GM23248 (cell line): ENCODE data around the gene TM2D1. TPM values are rescaled to one million over a fixed set of nuclear protein-coding genes. Genes with fewer than 3 reads are reported as not detected.
A peak's percentile ranks its signal among the peaks of the same experiment; 100 is the strongest.

Source experiments
- DNase-seq: peaks from one replicate; pipeline ENCODE4 v3.0.0-alpha.2; 2015
- H2AFZ ChIP-seq: fragments of 200-600 bp; sonication (generic); 2 replicates; pipeline ENCODE4 v1.6.1; 2016; ENCODE audit warnings: antibody characterized with exemption
- H3F3A ChIP-seq: fragments of 200-600 bp; sonication (generic); 2 replicates; pipeline ENCODE4 v1.6.1; 2016; ENCODE audit warnings: mild to moderate bottlenecking, antibody characterized with exemption, mixed run types; ENCODE audit not compliant: insufficient read depth
- H3K27ac ChIP-seq: fragments of 200-600 bp; sonication (generic); 2 replicates; pipeline ENCODE4 v1.5.1; 2016; ENCODE audit warnings: mild to moderate bottlenecking
- H3K27me3 ChIP-seq: fragments of 200-600 bp; sonication (generic); replicated peaks from 2 replicates; pipeline ENCODE4 v1.6.1; 2016; ENCODE audit warnings: mild to moderate bottlenecking; ENCODE audit not compliant: insufficient read depth
- H3K36me3 ChIP-seq: fragments of 200-600 bp; sonication (generic); 2 replicates; pipeline ENCODE4 v1.6.1; 2016; ENCODE audit warnings: low read depth, mild to moderate bottlenecking
- H3K4me1 ChIP-seq: fragments of 200-600 bp; sonication (generic); 2 replicates; pipeline ENCODE4 v1.6.1; 2016; ENCODE audit warnings: mild to moderate bottlenecking; ENCODE audit not compliant: insufficient read depth
- H3K4me2 ChIP-seq: fragments of 200-600 bp; sonication (generic); one replicate; pipeline ENCODE4 v1.6.1; 2016; ENCODE audit warnings: mild to moderate bottlenecking; ENCODE audit not compliant: unreplicated experiment
- H3K4me3 ChIP-seq: fragments of 200-600 bp; sonication (generic); 2 replicates; pipeline ENCODE4 v1.5.1; 2016; ENCODE audit warnings: mild to moderate bottlenecking
- H3K79me2 ChIP-seq: fragments of 200-600 bp; sonication (generic); 2 replicates; pipeline ENCODE4 v1.6.1; 2016; ENCODE audit warnings: mild to moderate bottlenecking; ENCODE audit not compliant: insufficient read depth
- H3K9ac ChIP-seq: fragments of 200-600 bp; sonication (generic); 2 replicates; pipeline ENCODE4 v1.6.1; 2016; ENCODE audit warnings: mild to moderate bottlenecking
- H3K9me2 ChIP-seq: fragments of 200-600 bp; sonication (generic); 2 replicates; pipeline ENCODE4 v1.6.1; 2016; ENCODE audit warnings: mixed run types, mild to moderate bottlenecking, moderate library complexity; ENCODE audit not compliant: insufficient read depth
- H3K9me3 ChIP-seq: fragments of 200-600 bp; sonication (generic); one replicate; pipeline ENCODE4 v1.6.1; 2017; ENCODE audit warnings: low read depth
- H4K20me1 ChIP-seq: fragments of 200-600 bp; sonication (generic); 2 replicates; pipeline ENCODE4 v1.6.0; 2016; ENCODE audit not compliant: insufficient read depth
- EZH2 ChIP-seq: fragments of 200-600 bp; sonication (generic); IDR thresholded peaks from 2 replicates; pipeline ENCODE4 v1.6.1; 2018; ENCODE audit warnings: antibody characterized with exemption, mild to moderate bottlenecking; ENCODE audit not compliant: insufficient read depth, poor library complexity, severe bottlenecking
- EZH2phosphoT487 ChIP-seq: fragments of 200-600 bp; sonication (generic); IDR thresholded peaks from 2 replicates; pipeline ENCODE4 v1.6.1; 2018; ENCODE audit warnings: antibody characterized with exemption, moderate library complexity, mild to moderate bottlenecking, low read depth; ENCODE audit not compliant: insufficient read depth
- WGBS, 2 experiments: methylation state at CpG; one replicate each; pipeline ENCODE4 v1.1.6; 2015 to 2017; ENCODE audit warnings: low lambda C conversion rate in 2 of 2, low coverage in 1 of 2; ENCODE audit errors: missing lambda C conversion rate in 2 of 2; 5-methylcytosine and 5-hydroxymethylcytosine counted together
- in situ Hi-C: fragments of 300-500 bp; cut with MboI; formaldehyde crosslinking; loops from 2 replicates; pipeline ENCODE4 v1.15.0; 2020
- polyA plus RNA-seq: library from polyadenylated mRNA; unstranded; fragments of >200 nt; fragmentation: Nextera tagmentation; extraction: Ambion mirVana; gene quantifications from 2 replicates; pipeline ENCODE4 v1.2.1, GENCODE V29; 2016
- total RNA-seq: library from RNA; depleted of rRNA; stranded (reverse); fragments of >200 nt; shearing (Covaris generic); gene quantifications from 2 replicates; pipeline ENCODE4 v1.2.3, GENCODE V29; 2014

Gene TM2D1
- total and polyA plus RNA-seq, 2 experiments from 2014 or later, result 81.0 to 91.8 TPM

DNA sequence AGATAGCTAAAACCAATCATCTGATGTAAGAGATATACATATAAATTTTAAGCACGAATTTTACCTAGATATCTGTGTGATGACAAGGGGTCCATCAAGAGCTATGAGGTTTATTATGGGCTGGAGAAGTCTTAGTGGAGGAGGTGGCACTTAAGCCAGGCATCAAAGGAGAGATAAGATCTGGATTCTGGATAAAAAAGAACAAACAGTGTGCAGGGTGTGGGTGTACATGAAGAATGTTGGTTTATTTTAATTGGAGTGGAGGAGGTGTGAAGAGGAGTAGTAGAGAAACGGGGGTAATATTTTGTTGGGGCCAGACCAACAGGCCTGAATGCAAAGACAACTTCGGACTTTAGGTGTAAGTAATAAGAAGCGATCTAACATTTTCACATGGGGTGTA, 80.6 kb downstream of the TM2D1 start:
- no peaks in the 10 kb centered on the region for H3K9me2 ChIP-seq
- no peaks in the 10 kb centered on the region for H3F3A ChIP-seq
- in situ Hi-C loops, result no loop called here
- no peaks in the 10 kb centered on the region for H4K20me1 ChIP-seq
- 82 to 84% methylated on average over 4 of the region's 4 CpGs for WGBS, 2 experiments
- H2AFZ ChIP-seq, result no peak overlapping the region
- H3K36me3 ChIP-seq, result no peaks in the 10 kb centered on the region
- H3K4me3 ChIP-seq, result no peak overlapping the region
- no peak for DNase-seq
- TF ChIP-seq EZH2 (no peak), EZH2phosphoT487 (no peak)
- H3K9me3 ChIP-seq, result no peaks in the 10 kb centered on the region
- H3K27ac ChIP-seq, result no peak overlapping the region
- no peaks in the 10 kb centered on the region for H3K79me2 ChIP-seq
- H3K9ac ChIP-seq, result no peak overlapping the region
- no peak overlapping the region for H3K4me2 ChIP-seq
- H3K27me3 ChIP-seq, result no peaks in the 10 kb centered on the region
- no peaks in the 10 kb centered on the region for H3K4me1 ChIP-seq

DNA sequence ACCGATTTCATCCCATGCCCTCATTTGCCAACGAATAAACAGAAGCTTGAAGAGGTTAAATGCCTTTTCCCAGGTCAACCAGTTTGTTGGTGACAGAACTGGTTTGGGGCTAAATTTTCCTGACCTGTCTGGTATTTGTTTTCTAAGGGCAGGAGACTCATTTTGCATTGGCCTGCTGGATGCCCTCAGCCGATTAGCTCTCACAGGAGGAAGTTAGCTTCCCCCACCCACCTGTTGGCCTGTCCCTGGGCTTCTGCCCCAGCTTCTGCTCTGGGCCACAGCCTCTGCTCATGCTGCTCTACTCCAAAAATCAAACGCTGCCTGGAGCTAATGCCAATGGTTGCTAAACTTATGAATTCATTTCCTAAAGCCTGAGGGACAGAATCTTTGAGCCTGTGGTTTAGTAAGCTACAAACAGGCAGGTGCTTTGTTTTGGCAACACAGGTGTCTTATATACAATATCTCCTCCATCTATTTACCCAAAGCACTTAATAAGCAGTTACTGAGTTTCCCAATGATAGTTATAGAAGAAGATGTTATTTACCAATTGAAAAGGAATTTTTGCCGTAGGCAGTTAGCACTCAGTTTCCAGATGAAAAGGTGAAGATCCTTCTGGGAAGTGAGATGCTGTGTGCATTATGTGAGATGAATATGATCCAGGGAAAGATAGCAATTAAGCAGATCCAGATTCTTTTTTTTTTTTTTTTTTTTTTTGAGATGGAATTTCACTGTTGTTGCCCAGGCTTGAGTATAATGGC, 82.3 kb downstream of the TM2D1 start:
- Histone ChIP-seq H2AFZ (no peak overlapping the region), H3K27ac (no peak overlapping the region), H3K4me1 (no peaks in the 10 kb centered on the region), H3K9me3 (no peaks in the 10 kb centered on the region), H4K20me1 (no peaks in the 10 kb centered on the region), H3F3A (no peaks in the 10 kb centered on the region), H3K4me3 (no peak overlapping the region), H3K27me3 (no peaks in the 10 kb centered on the region), H3K9me2 (no peaks in the 10 kb centered on the region), H3K36me3 (no peaks in the 10 kb centered on the region), H3K9ac (no peak overlapping the region), H3K79me2 (no peaks in the 10 kb centered on the region), H3K4me2 (no peak overlapping the region)
- DNase-seq, result no peak
- in situ Hi-C loops, result no loop called here
- 78 to 87% methylated on average over 5 of the region's 5 CpGs for WGBS, 2 experiments
- TF ChIP-seq EZH2 (no peak), EZH2phosphoT487 (no peak)

DNA sequence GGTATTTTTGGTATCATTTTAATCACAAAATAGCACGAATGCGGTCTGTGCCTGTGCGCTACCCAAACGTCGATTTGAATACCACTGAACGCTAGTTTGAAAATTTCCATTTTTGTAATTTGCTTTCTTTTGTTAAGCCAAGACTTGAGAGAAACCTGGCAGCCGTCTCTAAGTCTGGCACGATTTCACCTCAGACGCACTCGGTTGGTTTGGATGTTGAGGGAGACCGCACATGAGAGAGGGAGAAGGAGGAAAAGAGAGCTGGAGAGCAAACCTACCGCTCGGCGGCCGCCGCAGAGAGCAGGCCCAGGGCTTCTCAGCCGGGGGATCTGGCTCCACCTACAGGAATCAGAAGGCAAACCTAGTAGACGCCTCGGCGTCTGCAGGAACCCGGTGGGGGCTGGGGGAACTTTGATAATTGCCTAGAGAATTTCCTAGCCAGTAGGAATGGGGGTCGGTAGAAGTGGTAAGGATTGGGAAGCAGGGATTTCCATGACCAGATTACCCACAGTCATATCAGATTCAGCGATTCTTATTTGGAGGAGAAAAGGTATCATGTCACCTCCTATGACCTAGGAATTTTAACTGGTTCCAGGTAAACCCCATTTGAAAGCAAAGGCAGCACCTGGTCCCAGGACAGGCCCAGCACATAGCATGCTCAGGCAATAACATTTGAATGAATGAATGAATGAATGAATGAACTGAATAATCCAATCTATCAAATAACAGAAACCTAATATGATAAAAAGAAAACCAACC, 83.2 kb downstream of the TM2D1 start:
- Histone ChIP-seq H3K4me2 (peak overlapping the region; percentile 72), H3K9me3 (no peaks in the 10 kb centered on the region), H3K27me3 (no peaks in the 10 kb centered on the region), H3K9ac (peak overlapping the region; percentile 51), H3K27ac (no peak overlapping the region), H4K20me1 (no peaks in the 10 kb centered on the region), H3K9me2 (no peaks in the 10 kb centered on the region), H3K79me2 (no peaks in the 10 kb centered on the region), H3K4me1 (no peaks in the 10 kb centered on the region), H3K36me3 (no peaks in the 10 kb centered on the region), H3F3A (no peaks in the 10 kb centered on the region), H2AFZ (peak overlapping the region; percentile 77), H3K4me3 (peak overlapping the region; percentile 60)
- DNase-seq, result peak; percentile 88
- TF ChIP-seq EZH2phosphoT487 (no peak), EZH2 (no peak)
- 5 to 6% methylated on average over 23 of the region's 23 CpGs for WGBS, 2 experiments
- in situ Hi-C loops, result no loop called here

DNA sequence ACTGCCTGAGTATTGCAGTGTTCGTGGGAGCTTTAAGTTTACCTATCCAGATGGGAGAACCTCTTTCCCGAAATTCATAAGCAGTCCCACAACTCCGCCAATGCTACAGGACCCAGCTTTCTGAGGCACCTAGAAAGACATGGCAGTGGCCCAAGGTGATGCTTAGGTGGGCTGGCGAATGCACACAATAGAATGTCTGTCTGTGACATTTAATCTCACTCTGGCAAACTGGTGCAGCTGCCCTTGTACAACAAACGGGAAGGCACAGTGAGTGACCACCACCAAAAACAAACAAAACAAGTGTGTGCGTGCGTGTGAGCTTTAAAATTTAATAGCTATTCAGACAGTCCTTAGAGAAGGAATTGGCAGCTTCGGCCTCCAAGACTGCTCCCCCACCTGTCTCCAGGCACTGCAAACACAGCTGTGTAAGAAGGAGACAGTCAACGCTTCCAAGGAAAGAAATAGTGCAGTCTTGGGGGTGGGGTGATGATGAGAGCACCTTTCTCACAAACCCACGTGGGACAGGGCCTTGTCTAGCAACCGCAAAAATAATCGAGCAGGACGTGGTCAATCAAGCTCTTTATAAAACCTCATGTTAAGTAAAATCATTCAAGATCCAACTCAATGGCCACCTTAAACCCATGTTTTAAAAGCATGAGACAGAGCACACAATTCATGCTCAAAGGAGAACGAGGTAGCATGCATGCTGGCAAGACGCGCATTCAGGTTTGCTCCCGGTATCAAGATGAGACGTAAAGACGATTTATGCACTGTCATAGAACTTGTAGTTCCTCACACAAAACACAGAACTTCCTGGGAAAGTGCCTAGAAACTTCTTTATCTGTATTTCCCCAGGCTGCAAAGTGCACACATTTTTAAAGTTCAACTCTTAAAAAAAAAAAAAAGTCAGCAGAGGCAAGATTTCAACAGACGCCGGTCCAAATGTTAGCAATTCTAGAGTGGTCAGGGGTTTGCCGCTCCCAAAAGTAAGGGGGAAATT, 84.1 kb downstream of the TM2D1 start:
- H3K4me3 ChIP-seq, result peak overlapping the region; percentile 60

More for the DNA sequence above, 84.1 kb downstream of the TM2D1 start:
- Histone ChIP-seq H3K27ac (no peak overlapping the region), H3K79me2 (no peaks in the 10 kb centered on the region), H3K9me3 (no peaks in the 10 kb centered on the region), H3K27me3 (no peaks in the 10 kb centered on the region), H3F3A (no peaks in the 10 kb centered on the region), H3K36me3 (no peaks in the 10 kb centered on the region), H4K20me1 (no peaks in the 10 kb centered on the region), H3K9ac (peak overlapping the region; percentile 51), H3K4me2 (peak overlapping the region; percentile 72), H3K4me1 (no peaks in the 10 kb centered on the region), H2AFZ (peak overlapping the region; percentile 77), H3K9me2 (no peaks in the 10 kb centered on the region)
- WGBS, 2 experiments, result 81 to 82% methylated on average over 22 of the region's 22 CpGs
- in situ Hi-C loops, result no loop called here
- no peak for TF ChIP-seq EZH2
- no peak for TF ChIP-seq EZH2phosphoT487
- DNase-seq, result no peak
